ENCODE results near the gene PBX3. TPM values are rescaled to one million over a fixed set of nuclear protein-coding genes. Genes with fewer than 3 reads are reported as not detected.
A peak's percentile ranks its signal among the peaks of the same experiment; 100 is the strongest.

Gene PBX3
- total RNA-seq, 1 experiment from 2014 or later, result 46.0 TPM

DNA sequence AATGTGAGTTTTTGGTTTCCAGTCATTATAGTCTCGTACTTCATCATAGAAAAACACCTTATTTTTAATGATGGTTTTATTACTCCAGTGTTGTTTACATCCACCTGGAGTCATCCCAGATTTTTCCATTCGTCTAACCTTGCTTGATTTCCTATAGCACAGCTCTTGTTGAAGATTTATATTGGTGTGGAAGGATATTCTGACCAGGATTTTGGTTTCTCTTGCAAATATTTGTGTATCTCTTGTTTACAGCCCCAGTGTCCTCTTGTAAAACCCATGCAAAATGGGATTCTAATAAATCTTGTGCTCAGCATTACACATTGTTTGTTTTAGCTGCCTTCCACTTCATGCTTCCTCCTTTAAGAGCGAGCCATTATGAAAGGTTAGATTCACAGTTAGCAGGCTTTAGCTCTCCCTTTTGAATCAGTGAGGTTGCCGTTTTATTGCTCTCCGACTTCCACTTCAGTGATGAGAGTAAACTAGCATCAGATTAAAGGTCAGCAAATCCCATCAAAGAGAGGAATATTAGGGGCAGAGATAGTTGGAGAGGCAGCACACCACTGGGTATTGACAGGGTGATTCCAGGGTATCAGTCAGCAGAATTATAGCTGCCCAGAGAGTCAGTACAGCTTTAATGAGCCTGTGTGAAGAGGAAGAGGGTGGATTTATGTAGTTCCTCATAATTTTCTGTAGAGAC is 157.1 kb downstream of the PBX3 start:
- H4K5ac ChIP-seq (ENCODE audit: insufficient read length, low read depth, low read length), result no peak overlapping the region
- no peak overlapping the region for H2AFZ ChIP-seq (ENCODE audit: low read length)
- no peak overlapping the region for H4K8ac ChIP-seq (replicated peaks; ENCODE audit: insufficient read length, low read depth, low read length)
- no peak overlapping the region for H2AK5ac ChIP-seq (ENCODE audit: insufficient read length, low read length)
- H2BK5ac ChIP-seq (ENCODE audit: insufficient read length, low read length), result no peak overlapping the region
- no peak overlapping the region for H2BK120ac ChIP-seq (ENCODE audit: low read depth, low read length, poor library complexity, severe bottlenecking)
- H3K36me3 Mint-ChIP-seq (ENCODE audit: insufficient read depth in 1 of 3, low read depth in 3 of 3), result no peaks in the 10 kb centered on the region
- no peaks in the 10 kb centered on the region for H3K9me3 ChIP-seq (ENCODE audit: control insufficient read depth, low read depth, low read length)
- DNase-seq, result no peak
- no peaks in the 10 kb centered on the region for H3K9me3 Mint-ChIP-seq
- no peak overlapping the region for H2BK20ac ChIP-seq (ENCODE audit: low read depth, low read length, poor library complexity, severe bottlenecking)
- no peak overlapping the region for H2BK12ac ChIP-seq (ENCODE audit: insufficient read length, low read depth, low read length)
- no peaks in the 10 kb centered on the region for H3K23me2 ChIP-seq (ENCODE audit: insufficient read length, low read depth, low read length, poor library complexity, severe bottlenecking)
- H3K79me1 ChIP-seq (ENCODE audit: insufficient read depth, low read depth, low read length, poor library complexity, severe bottlenecking), result peaks cover 2% of the 10 kb centered on the region
- no peaks in the 10 kb centered on the region for H3K27me3 ChIP-seq (ENCODE audit: insufficient read depth, low read length)
- peaks cover 6% of the 10 kb centered on the region; the same call in 1 of the 2 replicates for H3K4me1 ChIP-seq (ENCODE audit: insufficient read depth, low read length)
- no peak overlapping the region for H3K4me3 Mint-ChIP-seq
- no peaks in the 10 kb centered on the region; the same call in 1 of the 2 replicates for H3K79me2 ChIP-seq (ENCODE audit: insufficient read depth, low read length)
- H3K56ac ChIP-seq (ENCODE audit: insufficient read length, low read depth, low read length), result no peak overlapping the region
- no peak overlapping the region for H3T11ph ChIP-seq (ENCODE audit: low read length)
- H4K91ac ChIP-seq (ENCODE audit: insufficient read length, low read depth, low read length), result no peak overlapping the region
- peaks cover 26 to 46% of the 10 kb centered on the region in 2 experiments for H3K4me1 Mint-ChIP-seq
- H3K4me2 ChIP-seq (ENCODE audit: insufficient read depth, insufficient read length, low read length), result no peak overlapping the region
- no peaks in the 10 kb centered on the region for H4K20me1 ChIP-seq (ENCODE audit: control insufficient read depth, insufficient read depth, insufficient read length)
- WGBS (ENCODE audit: extremely low coverage, insufficient read length, low lambda C conversion rate), result no CpG with 5 or more reads among the region's 5 CpGs
- no peak overlapping the region for H3K23ac ChIP-seq (ENCODE audit: insufficient read length, low read depth, low read length)
- no peak overlapping the region for H3K4ac ChIP-seq (ENCODE audit: low read depth, low read length)
- no peak overlapping the region for H3K27ac ChIP-seq (ENCODE audit: insufficient read length, low read depth, low read length)
- H2BK15ac ChIP-seq (ENCODE audit: low read depth, low read length), result no peak overlapping the region
- no peak overlapping the region for H3K14ac ChIP-seq (ENCODE audit: insufficient read depth, low read length)
- TF ChIP-seq, protein P1, sequence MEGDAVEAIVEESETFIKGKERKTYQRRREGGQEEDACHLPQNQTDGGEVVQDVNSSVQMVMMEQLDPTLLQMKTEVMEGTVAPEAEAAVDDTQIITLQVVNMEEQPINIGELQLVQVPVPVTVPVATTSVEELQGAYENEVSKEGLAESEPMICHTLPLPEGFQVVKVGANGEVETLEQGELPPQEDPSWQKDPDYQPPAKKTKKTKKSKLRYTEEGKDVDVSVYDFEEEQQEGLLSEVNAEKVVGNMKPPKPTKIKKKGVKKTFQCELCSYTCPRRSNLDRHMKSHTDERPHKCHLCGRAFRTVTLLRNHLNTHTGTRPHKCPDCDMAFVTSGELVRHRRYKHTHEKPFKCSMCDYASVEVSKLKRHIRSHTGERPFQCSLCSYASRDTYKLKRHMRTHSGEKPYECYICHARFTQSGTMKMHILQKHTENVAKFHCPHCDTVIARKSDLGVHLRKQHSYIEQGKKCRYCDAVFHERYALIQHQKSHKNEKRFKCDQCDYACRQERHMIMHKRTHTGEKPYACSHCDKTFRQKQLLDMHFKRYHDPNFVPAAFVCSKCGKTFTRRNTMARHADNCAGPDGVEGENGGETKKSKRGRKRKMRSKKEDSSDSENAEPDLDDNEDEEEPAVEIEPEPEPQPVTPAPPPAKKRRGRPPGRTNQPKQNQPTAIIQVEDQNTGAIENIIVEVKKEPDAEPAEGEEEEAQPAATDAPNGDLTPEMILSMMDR (conservative IDR thresholded peaks at IDR 0.05), result no peak
- no peak overlapping the region for H3K9ac ChIP-seq (ENCODE audit: extremely low read depth, insufficient read length, low read length)
- no peaks in the 10 kb centered on the region for H3K27me3 Mint-ChIP-seq (ENCODE audit: low read depth)
- peak overlapping the region in 2 of 3 experiments; percentile 2 to 34; a peak in 3 of 7 replicates for H3K27ac Mint-ChIP-seq
- no peak overlapping the region for H3K18ac ChIP-seq (ENCODE audit: insufficient read length, low read depth, low read length)
